Uterus (tissue), 4 donors: ENCODE data around the gene EDN3. TPM values are rescaled to one million over a fixed set of nuclear protein-coding genes. Genes with fewer than 3 reads are reported as not detected.

ENCODE experiments used
- DNase-seq, 2 donors: peaks; one replicate each; pipeline ENCODE4 v3.0.0-alpha.2; 2019 to 2020
- H3K27ac ChIP-seq, 2 donors: fragments of 200-600 bp; sonication (generic); 1 replicate in 1 of 2; 2 replicates in 1 of 2; pipeline ENCODE4 v1.5.1; 2016 to 2018
- H3K27me3 ChIP-seq, 2 donors: fragments of 200-600 bp; sonication (generic); one replicate each; pipeline ENCODE4 v1.5.1; 2018 to 2019; ENCODE audit warnings: control low read depth in 1 of 2
- H3K36me3 ChIP-seq, 2 donors: fragments of 200-600 bp; sonication (generic); one replicate each; pipeline ENCODE4 v1.5.1; 2019; ENCODE audit warnings: control low read depth in 1 of 2
- H3K4me1 ChIP-seq, 2 donors: fragments of 200-600 bp; sonication (generic); one replicate each; pipeline ENCODE4 v1.5.1; 2018 to 2019; ENCODE audit warnings: control low read depth in 1 of 2
- H3K4me3 ChIP-seq, 2 donors: fragments of 200-600 bp; sonication (generic); 1 replicate in 1 of 2; 2 replicates in 1 of 2; pipeline ENCODE4 v1.5.1; 2018 to 2019; ENCODE audit warnings: mild to moderate bottlenecking in 1 of 2
- H3K9me3 ChIP-seq, 2 donors: fragments of 200-600 bp; sonication (generic); one replicate each; pipeline ENCODE4 v1.5.1; 2019; ENCODE audit warnings: control low read depth in 1 of 2
- POLR2A ChIP-seq, 2 donors: fragments of 450-650 bp; IDR thresholded peaks; one replicate each; pipeline ENCODE4 v1.6.1; 2016; ENCODE audit warnings: antibody characterized with exemption in 2 of 2, mild to moderate bottlenecking in 1 of 2, moderate library complexity in 1 of 2
- intact Hi-C: fragments of 100-400 bp; cut with DNase I; formaldehyde crosslinking; loops from one replicate; pipeline ENCODE4 v1.15.1; 2023; ENCODE audit warnings: low total_unique reads
- total RNA-seq, 4 donors: library from RNA; depleted of rRNA in 3 of 4; stranded (reverse); fragments of >200 nt in 3 of 4; gene quantifications; one replicate each; pipeline versions ENCODE4 v1.1.0 to v1.2.4, GENCODE V29; 2014 to 2023
- TF ChIP-seq, protein P1 (sequence below), 4 experiments: fragments of 200-600 bp in 2 of 4; fragments of 450-650 bp in 2 of 4; sonication (generic) in 2 of 4; IDR thresholded peaks; one replicate each; pipeline ENCODE4 v1.5.1; 2016 to 2019; ENCODE audit warnings: antibody characterized with exemption in 4 of 4, mild to moderate bottlenecking in 2 of 4, moderate library complexity in 1 of 4
- donor health status: DM: yes; HTN: yes; CAD: no.

Gene EDN3
- total RNA-seq, 4 donors from 2014 or later, result 2.8 to 85.8 TPM; not detected in 2

DNA sequence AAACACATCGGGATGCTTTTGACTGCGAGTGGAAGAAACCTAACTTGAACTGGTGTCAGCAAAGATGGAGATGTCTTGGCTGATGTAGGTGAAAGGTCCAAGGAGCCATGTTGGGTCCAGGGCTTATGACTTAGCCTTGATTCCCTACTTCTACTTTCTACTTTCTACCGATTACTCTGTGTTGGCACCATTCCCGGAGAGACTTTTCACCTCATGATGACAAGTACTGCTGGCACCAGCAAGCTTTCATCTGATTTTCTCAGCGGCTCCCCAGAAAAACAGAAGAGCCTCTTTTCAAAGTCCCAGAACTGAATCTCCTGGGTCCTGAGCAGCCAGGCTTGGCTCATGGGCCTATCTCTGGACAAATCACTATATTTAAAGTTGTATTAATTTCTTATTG lies 4.9 kb upstream of the EDN3 start:
- Histone ChIP-seq H3K27ac (no peak overlapping the region), H3K27me3 (no peaks in the 10 kb centered on the region), H3K4me3 (no peak overlapping the region), H3K4me1 (no peaks in the 10 kb centered on the region), H3K36me3 (no peaks in the 10 kb centered on the region), H3K9me3 (no peaks in the 10 kb centered on the region)
- TF ChIP-seq POLR2A (IDR thresholded peaks at IDR 0.05), result no peak
- TF ChIP-seq, protein P1, sequence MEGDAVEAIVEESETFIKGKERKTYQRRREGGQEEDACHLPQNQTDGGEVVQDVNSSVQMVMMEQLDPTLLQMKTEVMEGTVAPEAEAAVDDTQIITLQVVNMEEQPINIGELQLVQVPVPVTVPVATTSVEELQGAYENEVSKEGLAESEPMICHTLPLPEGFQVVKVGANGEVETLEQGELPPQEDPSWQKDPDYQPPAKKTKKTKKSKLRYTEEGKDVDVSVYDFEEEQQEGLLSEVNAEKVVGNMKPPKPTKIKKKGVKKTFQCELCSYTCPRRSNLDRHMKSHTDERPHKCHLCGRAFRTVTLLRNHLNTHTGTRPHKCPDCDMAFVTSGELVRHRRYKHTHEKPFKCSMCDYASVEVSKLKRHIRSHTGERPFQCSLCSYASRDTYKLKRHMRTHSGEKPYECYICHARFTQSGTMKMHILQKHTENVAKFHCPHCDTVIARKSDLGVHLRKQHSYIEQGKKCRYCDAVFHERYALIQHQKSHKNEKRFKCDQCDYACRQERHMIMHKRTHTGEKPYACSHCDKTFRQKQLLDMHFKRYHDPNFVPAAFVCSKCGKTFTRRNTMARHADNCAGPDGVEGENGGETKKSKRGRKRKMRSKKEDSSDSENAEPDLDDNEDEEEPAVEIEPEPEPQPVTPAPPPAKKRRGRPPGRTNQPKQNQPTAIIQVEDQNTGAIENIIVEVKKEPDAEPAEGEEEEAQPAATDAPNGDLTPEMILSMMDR (IDR thresholded peaks at IDR 0.05), result no peak
- DNase-seq, result no peak
- intact Hi-C loops, result no loop called here

DNA sequence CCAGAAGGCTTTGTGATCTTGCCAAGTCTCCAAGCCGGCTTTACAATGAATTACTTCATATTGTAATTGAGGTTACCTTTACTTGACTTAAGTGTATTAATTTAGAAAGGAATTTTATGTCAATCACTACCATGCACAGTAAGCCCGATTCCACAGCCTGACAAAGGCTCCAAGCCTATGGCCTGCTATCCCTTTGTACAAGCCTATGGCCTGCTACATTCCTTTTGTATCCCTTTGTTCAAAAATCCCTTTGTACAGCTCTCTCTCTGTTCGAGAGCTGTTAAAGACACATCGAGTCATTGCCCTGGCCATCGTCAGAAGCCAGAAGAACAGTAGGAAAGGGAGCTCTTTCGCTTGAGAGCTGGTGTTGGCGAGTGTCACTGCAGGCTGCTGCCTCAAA lies 2.7 kb upstream of the EDN3 start:
- DNase-seq, result no peak
- Histone ChIP-seq H3K4me3 (no peak overlapping the region), H3K36me3 (no peaks in the 10 kb centered on the region), H3K27ac (no peak overlapping the region), H3K4me1 (no peaks in the 10 kb centered on the region), H3K27me3 (no peaks in the 10 kb centered on the region), H3K9me3 (no peaks in the 10 kb centered on the region)
- TF ChIP-seq POLR2A (IDR thresholded peaks at IDR 0.05), result no peak
- TF ChIP-seq, protein P1 (IDR thresholded peaks at IDR 0.05), result no peak
- intact Hi-C loops, result no loop called here

DNA sequence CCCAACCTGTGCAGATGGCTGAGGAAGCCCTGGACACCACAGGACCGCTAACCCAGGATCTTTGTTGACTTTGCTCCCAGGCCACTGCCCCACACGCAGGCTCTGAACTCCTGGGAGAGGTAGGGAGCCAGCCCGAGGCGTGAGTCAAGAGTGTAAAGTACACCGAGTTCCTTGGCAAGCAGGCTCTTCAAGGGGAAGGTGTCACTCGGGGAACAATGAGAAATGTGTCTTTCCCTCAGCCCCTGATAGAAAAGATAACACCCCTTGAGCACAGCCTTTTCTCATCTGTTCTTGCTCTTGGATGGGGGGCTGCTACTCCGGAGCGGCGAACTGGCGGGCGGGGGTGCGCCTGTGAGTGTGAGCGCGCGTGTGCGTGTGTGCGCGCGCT lies 472 bp upstream of the EDN3 start:
- Histone ChIP-seq H3K27me3 (no peaks in the 10 kb centered on the region), H3K4me3 (no peak overlapping the region), H3K27ac (no peak overlapping the region), H3K4me1 (no peaks in the 10 kb centered on the region), H3K36me3 (no peaks in the 10 kb centered on the region), H3K9me3 (no peaks in the 10 kb centered on the region)
- intact Hi-C loops, result no loop called here
- no peak for DNase-seq
- TF ChIP-seq, protein P1 (IDR thresholded peaks at IDR 0.05), result no peak
- TF ChIP-seq POLR2A (IDR thresholded peaks at IDR 0.05), result no peak

DNA sequence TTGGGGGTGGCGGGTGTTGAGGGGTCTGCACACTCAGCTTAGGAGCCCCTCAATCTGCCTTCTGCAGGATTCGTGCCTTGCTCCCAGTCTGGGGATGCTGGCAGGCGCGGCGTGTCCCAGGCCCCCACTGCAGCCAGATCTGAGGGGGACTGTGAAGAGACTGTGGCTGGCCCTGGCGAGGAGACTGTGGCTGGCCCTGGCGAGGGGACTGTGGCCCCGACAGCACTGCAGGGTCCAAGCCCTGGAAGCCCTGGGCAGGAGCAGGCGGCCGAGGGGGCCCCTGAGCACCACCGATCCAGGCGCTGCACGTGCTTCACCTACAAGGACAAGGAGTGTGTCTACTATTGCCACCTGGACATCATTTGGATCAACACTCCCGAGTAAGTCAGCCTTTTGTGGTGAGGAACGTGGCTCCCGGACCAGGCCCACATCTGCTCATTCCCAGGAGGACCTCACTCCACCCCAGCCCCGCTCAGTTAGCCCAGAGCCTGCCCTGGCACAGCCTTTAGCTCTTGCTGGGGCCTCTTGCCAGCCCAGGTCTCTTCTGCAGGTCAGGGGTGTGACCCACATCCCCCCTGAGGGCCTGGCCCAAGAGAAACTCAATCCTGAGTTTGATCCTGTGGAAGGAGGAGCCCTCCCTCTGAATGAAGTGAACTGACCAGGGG lies 1.1 kb downstream of the EDN3 start:
- Histone ChIP-seq H3K36me3 (no peaks in the 10 kb centered on the region), H3K27ac (no peak overlapping the region), H3K9me3 (no peaks in the 10 kb centered on the region), H3K27me3 (no peaks in the 10 kb centered on the region), H3K4me3 (no peak overlapping the region), H3K4me1 (no peaks in the 10 kb centered on the region)
- TF ChIP-seq, protein P1 (IDR thresholded peaks at IDR 0.05), result no peak
- TF ChIP-seq POLR2A (IDR thresholded peaks at IDR 0.05), result no peak
- DNase-seq, result no peak
- intact Hi-C loops, result no loop called here

DNA sequence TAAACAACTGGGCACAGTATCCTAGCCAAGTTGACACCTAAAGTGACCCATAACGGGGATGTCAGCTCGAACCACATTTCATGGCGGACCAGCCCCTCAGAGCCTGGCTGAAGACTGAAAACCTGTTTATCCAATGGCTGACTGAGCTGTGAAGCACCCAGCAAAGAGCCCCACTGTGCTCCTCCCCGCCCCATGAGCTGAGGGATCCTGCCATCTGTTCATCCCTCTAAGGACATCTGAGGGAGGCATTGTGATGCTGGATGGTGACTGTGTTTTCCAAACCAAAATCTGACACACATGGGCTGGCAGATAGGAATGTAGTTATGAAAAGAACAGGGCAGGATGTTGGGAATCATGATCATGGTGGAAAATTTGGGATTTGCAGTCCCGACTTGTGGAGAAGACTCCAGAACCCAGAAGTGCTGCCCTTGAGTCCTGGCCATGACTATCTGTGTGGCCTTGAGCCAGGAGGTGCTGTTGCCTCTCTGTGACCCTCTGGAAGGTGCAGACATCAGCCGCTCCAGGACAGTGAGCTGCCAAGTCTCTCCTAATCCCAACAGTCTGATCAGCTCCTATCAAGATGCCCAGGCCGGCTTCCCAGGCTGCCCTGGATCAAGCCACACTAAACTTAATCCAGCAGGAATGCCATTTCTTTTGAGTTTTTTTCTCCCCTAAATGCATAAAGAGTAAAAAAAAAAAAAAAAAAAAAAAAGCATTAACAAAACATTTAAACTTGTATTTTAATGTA lies 5.7 kb downstream of the EDN3 start:
- no peak for TF ChIP-seq POLR2A (IDR thresholded peaks at IDR 0.05)
- TF ChIP-seq, protein P1 (IDR thresholded peaks at IDR 0.05), result no peak
- no peaks in the 10 kb centered on the region for H3K27me3 ChIP-seq

More for the DNA sequence above, 5.7 kb downstream of the EDN3 start:
- no peaks in the 10 kb centered on the region for H3K36me3 ChIP-seq
- no peak overlapping the region for H3K4me3 ChIP-seq
- no peaks in the 10 kb centered on the region for H3K4me1 ChIP-seq
- H3K9me3 ChIP-seq, result no peaks in the 10 kb centered on the region
- intact Hi-C loops, result no loop called here
- no peak for DNase-seq
- no peak overlapping the region for H3K27ac ChIP-seq
